NCI-H345 (cell line): ENCODE measurements around the gene KCNC4.

ENCODE experiments used
- DNase-seq: peaks from one replicate; lab custom pipeline; 2025; lab: John Stamatoyannopoulos, UW

KCNC4 gene

DNA sequence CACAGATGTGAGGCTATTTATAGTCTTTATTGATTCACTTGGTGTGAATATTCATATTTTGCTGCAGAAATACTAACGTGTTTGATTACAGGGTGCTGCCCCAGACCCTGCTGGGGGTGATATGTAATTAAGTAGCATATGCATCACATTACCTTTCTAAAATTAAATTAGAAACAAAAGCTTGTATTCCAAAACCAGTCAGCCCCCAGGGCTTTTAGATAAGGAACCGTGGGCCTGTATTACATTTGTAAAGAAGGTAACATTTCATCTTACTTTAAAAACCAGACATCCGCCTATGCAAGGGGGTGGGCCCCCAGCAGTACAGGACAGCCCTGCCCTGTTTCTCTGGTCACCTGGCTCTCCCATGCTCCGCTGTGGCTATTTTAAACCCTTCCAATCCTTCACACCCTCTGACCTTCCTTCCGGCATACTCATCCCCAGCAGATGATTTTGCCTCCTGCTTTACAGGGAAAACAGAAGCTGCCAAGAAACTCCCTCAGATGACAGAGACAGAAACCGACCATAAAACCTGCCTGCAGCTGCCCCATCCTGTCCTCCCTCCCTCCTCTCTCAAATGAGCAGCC lies 22.0 kb upstream of the KCNC4 start:
- DNase-seq, result no peak

- DNase-seq, result no peak
Measured at GRCh38 chr1:110189181-110189580, 20.9 kb upstream of the KCNC4 start.

GRCh38 chr1:110190282-110190929 lies 19.7 kb upstream of the KCNC4 start:
- DNase-seq, result peak; percentile 93

DNA sequence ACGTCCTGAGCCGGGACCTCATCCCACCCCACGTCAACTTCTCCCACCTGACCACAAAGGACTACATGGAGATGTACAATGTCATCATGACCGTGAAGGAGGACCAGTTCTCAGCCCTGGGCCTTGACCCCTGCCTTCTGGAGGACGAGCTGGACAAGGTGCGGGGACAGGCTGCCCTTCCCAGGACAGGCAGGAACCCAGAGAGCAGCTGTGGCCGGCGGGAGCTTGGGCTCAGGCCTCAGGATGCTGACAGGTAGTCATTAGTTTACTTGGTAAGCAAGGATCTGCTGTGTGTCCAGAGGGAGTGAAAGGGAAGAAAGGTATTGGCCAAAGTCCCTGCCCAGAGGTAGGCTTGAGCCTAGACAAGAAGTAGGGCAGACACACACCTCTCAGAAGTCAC lies 17.6 kb upstream of the KCNC4 start:
- no peak for DNase-seq

- no peak for DNase-seq
Measured at GRCh38 chr1:110195196-110195595, 14.9 kb upstream of the KCNC4 start.

DNA sequence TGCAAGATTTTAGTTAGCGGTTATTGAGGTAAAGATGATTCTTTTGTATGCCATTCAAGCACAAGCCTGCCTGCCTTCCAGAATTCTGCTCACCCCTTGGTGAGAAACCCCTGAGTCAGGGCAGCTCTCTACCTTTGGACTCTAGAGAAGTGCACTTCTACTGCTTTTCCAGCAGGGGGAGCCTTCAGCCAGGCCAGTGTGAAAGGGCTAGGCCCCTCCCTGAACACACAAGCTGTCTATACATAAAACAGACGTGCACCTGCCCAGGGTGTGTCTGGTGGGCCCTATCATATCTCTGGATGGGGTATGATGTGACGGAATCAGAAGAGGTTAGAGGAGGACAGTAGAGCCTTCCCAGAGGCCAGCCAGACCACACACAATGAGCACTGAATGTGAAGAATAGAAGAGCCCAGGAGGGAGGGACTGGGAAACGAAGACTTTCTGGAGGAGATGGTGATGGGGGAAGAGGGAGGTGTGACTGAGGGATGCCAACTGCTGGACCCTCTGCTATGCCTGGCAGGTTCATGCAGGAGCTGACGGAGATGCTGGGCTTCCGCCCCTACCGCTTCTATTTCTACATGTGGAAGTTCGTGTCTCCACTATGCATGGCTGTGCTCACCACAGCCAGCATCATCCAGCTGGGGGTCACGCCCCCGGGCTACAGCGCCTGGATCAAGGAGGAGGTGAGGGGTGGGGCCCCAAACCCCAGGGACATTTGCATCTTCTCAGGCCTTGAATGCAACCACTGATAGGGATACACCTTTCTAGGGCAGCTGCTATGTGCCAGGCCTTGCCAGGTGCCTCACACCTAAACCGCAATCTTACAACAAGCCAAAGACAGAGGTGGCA lies 13.0 kb upstream of the KCNC4 start:
- DNase-seq, result peak; percentile 59

GRCh38 chr1:110197905-110198629 lies 12.0 kb upstream of the KCNC4 start:
- DNase-seq, result no peak

DNA sequence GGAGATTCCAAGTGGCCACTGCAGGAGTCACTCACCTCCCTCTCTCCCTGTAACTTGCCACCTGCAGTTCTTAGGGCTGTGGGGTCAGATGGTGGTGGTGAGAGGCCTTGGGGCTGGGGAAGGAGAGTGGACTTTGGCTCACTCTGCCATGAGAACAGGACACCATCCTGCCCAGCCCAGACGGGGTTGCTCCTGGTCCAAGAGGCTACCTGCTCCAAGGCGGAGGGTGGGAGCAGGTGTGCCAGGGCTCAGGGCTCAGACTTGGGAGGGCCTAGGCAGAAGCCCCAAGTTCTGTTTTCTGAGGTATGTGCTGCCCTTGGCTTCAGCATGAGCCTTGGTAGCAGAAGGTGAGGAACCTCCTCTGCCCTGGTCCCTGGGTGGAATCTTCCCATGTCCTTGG lies 11.4 kb upstream of the KCNC4 start:
- DNase-seq, result no peak

GRCh38 chr1:110200190-110200589 lies 9.9 kb upstream of the KCNC4 start:
- DNase-seq, result no peak

- no peak for DNase-seq
Measured at GRCh38 chr1:110200666-110201065, 9.4 kb upstream of the KCNC4 start.

- no peak for DNase-seq
Measured at GRCh38 chr1:110201157-110201825, 8.8 kb upstream of the KCNC4 start.

- DNase-seq, result peak; percentile 69
Measured at GRCh38 chr1:110203021-110203661, 7.0 kb upstream of the KCNC4 start.

DNA sequence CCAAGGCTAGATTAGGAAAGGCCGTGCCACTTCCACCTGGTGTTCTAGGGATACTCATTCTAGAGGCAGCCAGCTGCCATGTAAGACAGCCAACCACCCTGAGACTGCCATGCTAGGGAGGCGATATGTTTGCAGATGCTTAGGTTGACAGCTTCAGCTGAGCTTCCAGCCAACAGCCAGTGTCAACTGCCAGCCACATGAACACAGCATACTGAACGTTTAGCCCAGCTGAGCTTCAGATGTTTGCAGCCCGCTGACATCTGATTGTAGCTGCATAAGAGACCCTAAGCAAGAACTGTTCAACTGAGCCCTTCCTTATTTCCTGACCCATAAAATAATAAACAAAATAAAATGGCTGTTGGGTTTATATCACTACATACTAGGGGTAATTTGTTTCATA lies 5.0 kb upstream of the KCNC4 start:
- DNase-seq, result no peak

DNA sequence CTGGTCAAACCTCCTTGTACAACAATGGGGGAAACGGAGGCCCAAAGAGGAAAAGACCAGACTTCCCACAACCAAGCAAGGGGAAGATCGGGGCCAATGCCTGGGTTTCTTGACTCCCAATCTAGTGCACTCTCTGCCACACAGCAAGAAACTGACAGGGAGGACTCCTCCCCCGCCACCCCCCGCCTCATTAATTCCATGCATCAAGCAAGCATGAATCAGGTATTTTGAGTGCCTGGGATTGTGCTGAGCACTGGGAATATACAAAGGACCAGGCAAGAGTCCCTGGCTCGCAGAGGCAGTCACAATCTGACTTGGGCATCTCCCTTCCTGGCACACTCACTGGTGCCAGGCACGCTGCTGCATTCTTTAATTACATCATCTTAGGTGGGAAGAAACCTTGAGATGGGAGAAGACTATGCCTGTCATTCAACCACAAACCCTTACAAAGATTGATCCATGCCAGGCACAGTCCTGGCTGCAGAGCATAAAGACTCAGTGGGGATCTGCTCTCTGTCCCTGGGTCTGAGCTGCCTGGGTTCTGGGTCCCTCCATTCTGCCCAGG lies 4.4 kb upstream of the KCNC4 start:
- DNase-seq, result no peak

DNA sequence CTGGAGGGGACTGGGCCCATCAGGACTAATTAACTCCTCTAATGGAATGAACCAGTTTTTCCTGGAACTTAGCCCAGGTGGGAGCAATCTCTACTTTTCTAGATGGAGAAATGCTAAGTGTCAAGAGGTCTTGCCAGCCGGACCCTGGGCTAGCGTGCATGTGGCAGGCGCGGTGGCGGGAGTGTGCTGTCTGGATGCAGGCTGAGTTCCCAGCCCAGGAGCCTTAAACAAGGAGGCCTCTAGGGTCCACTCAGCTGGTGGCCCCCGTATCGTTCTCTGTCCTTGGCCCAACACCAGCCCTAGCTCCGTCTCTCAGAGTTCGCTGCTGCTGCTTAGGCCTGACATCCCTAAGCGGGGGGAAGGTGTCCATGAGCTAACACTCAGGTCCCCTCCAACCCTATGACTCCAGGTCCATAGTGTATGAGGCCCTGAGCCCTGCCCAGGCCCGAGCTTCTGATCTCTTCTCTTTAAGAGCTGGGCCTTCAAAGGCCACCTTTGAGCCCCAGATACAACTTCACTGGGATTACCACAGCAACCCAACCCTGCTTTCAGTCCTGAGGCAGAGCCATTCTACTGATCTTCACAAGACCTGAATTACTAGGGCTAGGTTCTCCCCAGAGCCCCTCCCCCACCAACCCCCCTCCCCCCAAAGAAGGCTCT lies 3.7 kb upstream of the KCNC4 start:
- DNase-seq, result no peak

DNA sequence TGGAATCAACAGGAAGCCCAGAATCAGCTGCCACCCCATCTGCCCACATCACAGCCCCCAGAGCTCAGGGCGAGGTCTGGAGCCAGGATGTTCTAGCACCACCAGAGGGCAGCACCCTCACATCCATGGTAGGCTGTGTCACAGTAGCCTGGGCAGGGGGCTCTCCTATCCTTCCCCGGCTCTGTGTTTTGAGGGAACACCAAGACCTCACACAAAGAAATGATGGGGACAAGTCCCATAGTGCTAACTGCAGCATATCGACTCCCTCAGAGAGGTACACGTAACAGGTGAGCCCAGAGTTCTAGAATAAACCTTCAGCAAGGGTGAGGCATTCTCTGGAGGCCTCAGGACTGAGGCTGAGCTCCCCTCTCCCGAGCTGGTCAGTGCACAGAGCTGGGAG lies 2.3 kb upstream of the KCNC4 start:
- DNase-seq, result peak; percentile 70

DNA sequence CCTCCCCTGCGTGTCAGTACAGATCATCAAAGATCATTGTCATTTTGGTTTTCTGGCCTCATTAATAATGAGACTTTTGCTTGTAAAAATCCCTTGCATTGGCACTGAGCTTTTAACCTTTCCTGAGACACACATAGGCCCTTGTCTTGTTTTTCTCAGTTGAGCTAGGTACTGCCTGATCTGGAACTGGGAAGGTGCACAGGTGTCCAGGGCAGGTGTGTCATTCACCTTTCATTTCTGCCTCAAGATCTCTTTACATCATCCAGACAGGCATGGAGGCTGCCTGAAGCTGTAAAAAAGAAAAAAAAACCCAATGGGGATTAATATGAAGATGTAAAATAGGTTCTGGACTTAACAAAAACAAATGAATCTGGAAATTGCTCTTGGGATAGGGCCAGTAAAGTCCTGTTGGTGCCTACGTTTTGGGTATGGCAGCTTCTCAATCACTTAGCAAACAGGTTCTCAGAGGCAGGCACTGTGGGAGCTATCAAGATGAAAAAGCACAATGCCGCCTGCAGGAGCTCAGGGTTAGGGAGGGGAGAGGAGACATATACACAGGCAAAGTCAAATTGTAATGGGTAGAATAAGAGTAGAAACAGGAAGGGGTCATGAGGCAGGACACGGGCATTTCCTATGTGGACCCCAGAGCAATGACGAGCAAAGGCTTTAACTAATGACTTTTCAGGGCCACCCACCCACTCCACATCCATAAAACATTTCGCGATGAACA lies 1.0 kb upstream of the KCNC4 start:
- peak; percentile 22 for DNase-seq

- DNase-seq, result peak; percentile 58
Measured at GRCh38 chr1:110210604-110211495, 736 bp downstream of the KCNC4 start.
